Glomerular endothelial cell (primary cell): ENCODE measurements around the gene CLEC4G. TPM values are rescaled to one million over a fixed set of nuclear protein-coding genes. Genes with fewer than 3 reads are reported as not detected.

Experiments used
- total RNA-seq: library from RNA; depleted of rRNA; stranded (reverse); fragments of >200 nt; gene quantifications from 2 replicates; pipeline ENCODE4 v1.2.3, GENCODE V29; 2015

The CLEC4G gene
- total RNA-seq, 1 donor from 2014 or later = not detected

Other genes with a start within 250 kb of the CLEC4G start
- gene PEX11G, start 243.1 kb downstream of the CLEC4G start, total RNA-seq = 2.7 and 4.1 TPM in 2 replicates
- gene ZNF358, start 216.0 kb downstream of the CLEC4G start, total RNA-seq = 56.9 and 70.4 TPM in 2 replicates
- gene MCOLN1, start 209.5 kb downstream of the CLEC4G start, total RNA-seq = 10.6 and 25.2 TPM in 2 replicates
- 176 and 230 TPM in 2 replicates for gene PNPLA6, start 196.4 kb downstream of the CLEC4G start, total RNA-seq
- 0.41 and 0.82 TPM in 2 replicates for gene CAMSAP3, start 136.2 kb downstream of the CLEC4G start, total RNA-seq
- gene XAB2, start 102.6 kb downstream of the CLEC4G start, total RNA-seq = 40.5 and 46.3 TPM in 2 replicates
- gene PET100, start 102.3 kb downstream of the CLEC4G start, total RNA-seq = 32.3 and 37.1 TPM in 2 replicates
- gene PCP2, start 98.4 kb downstream of the CLEC4G start, total RNA-seq = not detected in 2 replicates
- 33.4 and 47.7 TPM in 2 replicates for gene STXBP2, start 95.0 kb downstream of the CLEC4G start, total RNA-seq
- gene RETN, start 63.1 kb downstream of the CLEC4G start, total RNA-seq = not detected in 2 replicates
- gene MCEMP1, start 55.0 kb downstream of the CLEC4G start, total RNA-seq = not detected in 2 replicates
- gene TRAPPC5, start 51.3 kb downstream of the CLEC4G start, total RNA-seq = 132 and 170 TPM in 2 replicates
- gene FCER2, start 30.0 kb downstream of the CLEC4G start, total RNA-seq = not detected in 2 replicates
- not detected in 2 replicates for gene CD209, start 15.4 kb upstream of the CLEC4G start, total RNA-seq
- gene CLEC4M, start 31.1 kb upstream of the CLEC4G start, total RNA-seq = 0.19 and 0.64 TPM in 2 replicates
- gene EVI5L, start 98.1 kb upstream of the CLEC4G start, total RNA-seq = 27.1 and 32.1 TPM in 2 replicates
- not detected in 2 replicates for gene PRR36, start 142.3 kb upstream of the CLEC4G start, total RNA-seq
- gene LRRC8E, start 156.4 kb upstream of the CLEC4G start, total RNA-seq = 2.8 and 3.0 TPM in 2 replicates
- 10.6 and 16.5 TPM in 2 replicates for gene MAP2K7, start 171.8 kb upstream of the CLEC4G start, total RNA-seq
- 0.76 and 1.7 TPM in 2 replicates for gene TGFBR3L, start 182.7 kb upstream of the CLEC4G start, total RNA-seq
- 32.6 and 37.7 TPM in 2 replicates for gene SNAPC2, start 188.2 kb upstream of the CLEC4G start, total RNA-seq
- gene CTXN1, start 194.0 kb upstream of the CLEC4G start, total RNA-seq = 47.1 and 50.5 TPM in 2 replicates
- 58.4 and 63.6 TPM in 2 replicates for gene TIMM44, start 211.6 kb upstream of the CLEC4G start, total RNA-seq